GM12878 (cell line): ENCODE measurements around the gene DAPK2. TPM values are rescaled to one million over a fixed set of nuclear protein-coding genes. Genes with fewer than 3 reads are reported as not detected.

Experiments used
- BHLHE40 ChIP-seq, 2 experiments: fragments of 450-650 bp in 1 of 2; IDR thresholded peaks; 2 replicates each; pipeline ENCODE4 v1.6.1; 2011 to 2017; ENCODE audit warnings: low read depth in 2 of 2, borderline replicate concordance in 1 of 2, improper control_type of control experiment in 1 of 2, low read length in 1 of 2, mild to moderate bottlenecking in 1 of 2
- EP300 ChIP-seq, 2 experiments: fragments of 150-350 bp in 1 of 2; IDR thresholded peaks; 2 replicates each; pipeline ENCODE4 v1.6.1; 2011 to 2012; ENCODE audit warnings: low read depth in 2 of 2, low read length in 2 of 2, borderline replicate concordance in 1 of 2, improper control_type of control experiment in 1 of 2, inconsistent platforms in 1 of 2; ENCODE audit not compliant: control insufficient read depth in 1 of 2
- IRF3 ChIP-seq: fragments of 450-650 bp; IDR thresholded peaks from 2 replicates; pipeline ENCODE4 v1.6.1; 2014; ENCODE audit warnings: mild to moderate bottlenecking
- NR2F1 ChIP-seq: fragments of 450-650 bp; conservative IDR thresholded peaks from 2 replicates; pipeline ENCODE4 v1.6.1; 2017; ENCODE audit warnings: mild to moderate bottlenecking
- YY1 ChIP-seq: IDR thresholded peaks from 2 replicates; pipeline ENCODE4 v1.6.1; 2011; ENCODE audit warnings: low read depth, mild to moderate bottlenecking, low read length
- ZNF592 ChIP-seq: fragments of 450-650 bp; IDR thresholded peaks from 2 replicates; pipeline ENCODE4 v1.6.1; 2017; ENCODE audit warnings: mild to moderate bottlenecking, moderate library complexity
- polyA plus RNA-seq, 11 experiments: library from polyadenylated mRNA; depleted of rRNA in 4 of 11; unstranded in 6 of 11; stranded (reverse) in 5 of 11; fragments of >200 nt; fragmentation: Nextera tagmentation in 4 of 11; fragmentation: Illumina TruSeq in 1 of 11; extraction: Ambion mirVana in 4 of 11; extraction: Trizol in 1 of 11; gene quantifications; 1 replicate in 1 of 11; 2 replicates in 10 of 11; pipeline versions ENCODE4 v1.2.1 to v1.2.3, GENCODE V29; 2011 to 2016; ENCODE audit warnings: inconsistent platforms in 2 of 11, missing spikeins in 2 of 11, low read depth in 1 of 11
- total RNA-seq, 4 experiments: library from RNA; depleted of rRNA in 3 of 4; stranded (reverse); fragments of >200 nt in 3 of 4; fragmentation: Illumina TruSeq in 1 of 4; extraction: Trizol in 1 of 4; gene quantifications; 2 replicates each; pipeline versions ENCODE4 v1.2.1 to v1.2.3, GENCODE V29; 2013 to 2021

Gene DAPK2
- total and polyA plus RNA-seq, 10 of the 15 experiments (the other 5 are each of a cell fraction or from before 2014, with no cell fraction given) = 0.69 to 8.4 (median 4.1) TPM

GRCh38 chr15:64046421-64047153, at the start of gene DAPK2 (continued):
- TF ChIP-seq NR2F1 (0 out of 2 replicates have a peak, but pooled peaks have one; percentile 14), YY1 (peak; percentile 75; the same call in 1 of the 2 replicates), EP300 (IDR thresholded peaks at IDR 0.05; ENCODE audit: borderline replicate concordance in 1 of 2, control insufficient read depth in 1 of 2, low read depth in 2 of 2, low read length in 2 of 2) (no peak), BHLHE40 (IDR thresholded peaks at IDR 0.05; ENCODE audit: borderline replicate concordance in 1 of 2, low read depth in 2 of 2, low read length in 1 of 2) (peak in 1 of 2 experiments; percentile 48; a peak in 1 of 4 replicates), ZNF592 (peak; percentile 52; the same call in 1 of the 2 replicates), IRF3 (no peak)
